BE2C (cell line): ENCODE measurements around the gene SKP1.

Source experiments
- DNase-seq: peaks from one replicate; pipeline ENCODE4 v3.0.0-alpha.2; 2020
- H3K27me3 ChIP-seq: fragments of 250-450 bp; sonication (Bioruptor Pico); 2 replicates; pipeline ENCODE4 v1.5.1; 2020; ENCODE audit warnings: mild to moderate bottlenecking
- H3K36me3 ChIP-seq: fragments of 250-450 bp; sonication (Bioruptor Pico); 2 replicates; pipeline ENCODE4 v1.5.1; 2020; ENCODE audit warnings: mild to moderate bottlenecking
- H3K4me1 ChIP-seq: fragments of 250-450 bp; sonication (Bioruptor Pico); 2 replicates; pipeline ENCODE4 v1.5.1; 2020
- H3K4me3 ChIP-seq: 2 replicates; pipeline ENCODE4 v1.5.1; 2011; ENCODE audit warnings: low read depth, low read length
- H3K9me3 ChIP-seq: fragments of 250-450 bp; sonication (Bioruptor Pico); 2 replicates; pipeline ENCODE4 v1.5.1; 2020
- CTCF ChIP-seq: IDR thresholded peaks from 2 replicates; pipeline ENCODE4 v1.5.1; 2012; ENCODE audit warnings: mild to moderate bottlenecking, low read depth, low read length

The SKP1 gene

GRCh38 chr5:134132372-134133187 is 44.2 kb downstream of the SKP1 start:
- peaks cover 5% of the 10 kb centered on the region; the same call in 1 of the 2 replicates for H3K4me1 ChIP-seq
- TF ChIP-seq CTCF = no peak
- peak; percentile 2 for DNase-seq
- H3K36me3 ChIP-seq = peaks cover 26% of the 10 kb centered on the region
- no peak overlapping the region for H3K4me3 ChIP-seq
- H3K27me3 ChIP-seq = no peaks in the 10 kb centered on the region
- H3K9me3 ChIP-seq = no peaks in the 10 kb centered on the region

GRCh38 chr5:134131578-134132350 is 45.0 kb downstream of the SKP1 start:
- Histone ChIP-seq H3K9me3 (no peaks in the 10 kb centered on the region), H3K4me3 (no peak overlapping the region), H3K36me3 (peaks cover 28% of the 10 kb centered on the region), H3K27me3 (no peaks in the 10 kb centered on the region), H3K4me1 (peaks cover 5% of the 10 kb centered on the region; the same call in 1 of the 2 replicates)
- peak; percentile 2 for DNase-seq
- no peak for TF ChIP-seq CTCF

GRCh38 chr5:134131165-134131564 is 45.6 kb downstream of the SKP1 start:
- no peaks in the 10 kb centered on the region for H3K9me3 ChIP-seq
- no peak overlapping the region for H3K4me3 ChIP-seq
- no peak for TF ChIP-seq CTCF
- peaks cover 5% of the 10 kb centered on the region; the same call in 1 of the 2 replicates for H3K4me1 ChIP-seq
- peaks cover 22% of the 10 kb centered on the region for H3K36me3 ChIP-seq
- no peaks in the 10 kb centered on the region for H3K27me3 ChIP-seq
- no peak for DNase-seq

GRCh38 chr5:134130239-134130945 is 46.4 kb downstream of the SKP1 start:
- no peaks in the 10 kb centered on the region for H3K9me3 ChIP-seq
- no peak for TF ChIP-seq CTCF
- peaks cover 8% of the 10 kb centered on the region for H3K4me1 ChIP-seq
- DNase-seq = no peak
- H3K36me3 ChIP-seq = peaks cover 21% of the 10 kb centered on the region
- H3K27me3 ChIP-seq = no peaks in the 10 kb centered on the region
- no peak overlapping the region for H3K4me3 ChIP-seq

GRCh38 chr5:134129411-134130238 is 47.1 kb downstream of the SKP1 start:
- H3K36me3 ChIP-seq = peaks cover 21% of the 10 kb centered on the region
- H3K27me3 ChIP-seq = no peaks in the 10 kb centered on the region
- peaks cover 15% of the 10 kb centered on the region for H3K4me1 ChIP-seq
- no peak for DNase-seq
- H3K9me3 ChIP-seq = no peaks in the 10 kb centered on the region
- H3K4me3 ChIP-seq = no peak overlapping the region
- TF ChIP-seq CTCF = no peak
